K562 (cell line): ENCODE measurements around the gene SDE2. TPM values are rescaled to one million over a fixed set of nuclear protein-coding genes. Genes with fewer than 3 reads are reported as not detected.
A peak's percentile ranks its signal among the peaks of the same experiment; 100 is the strongest.

Experiments used
- CBX1 ChIP-seq: sonication (generic); IDR thresholded peaks from 2 replicates; pipeline ENCODE4 v1.6.1; 2016; ENCODE audit warnings: antibody characterized with exemption, low read depth, mild to moderate bottlenecking
- CXXC5 ChIP-seq: fragments of 250-450 bp; sonication (Bioruptor Pico); IDR thresholded peaks from 2 replicates; pipeline ENCODE4 v1.8.0; 2022; ENCODE audit warnings: inconsistent platforms, mild to moderate bottlenecking, moderate library complexity
- DPF2 ChIP-seq: fragments of 450-650 bp; IDR thresholded peaks from 2 replicates; pipeline ENCODE4 v1.6.1; 2016
- EP400 ChIP-seq: fragments of 450-650 bp; IDR thresholded peaks from 2 replicates; pipeline ENCODE4 v1.6.1; 2017; ENCODE audit warnings: antibody characterized with exemption, mild to moderate bottlenecking, moderate library complexity
- FOXO4 ChIP-seq: fragments of 450-650 bp; formaldehyde crosslinking; IDR thresholded peaks from 2 replicates; pipeline ENCODE4 v1.4.0; 2020; ENCODE audit warnings: mild to moderate bottlenecking, moderate library complexity
- FOXP1 ChIP-seq: sonication (generic); formaldehyde crosslinking; IDR thresholded peaks from 2 replicates; pipeline ENCODE4 v1.8.0; 2022; ENCODE audit warnings: mild to moderate bottlenecking, missing genetic modification reagents
- GATA2 ChIP-seq: sonication (generic); formaldehyde crosslinking; IDR thresholded peaks from 2 replicates; pipeline ENCODE4 v1.4.0; 2020; ENCODE audit warnings: mild to moderate bottlenecking, missing genetic modification reagents
- HDAC3 ChIP-seq: fragments of 450-650 bp; IDR thresholded peaks from 2 replicates; pipeline ENCODE4 v1.6.1; 2018; ENCODE audit warnings: borderline replicate concordance, mild to moderate bottlenecking, moderate library complexity; ENCODE audit not compliant: partially characterized antibody
- ILF3 ChIP-seq: fragments of 450-650 bp; IDR thresholded peaks from 2 replicates; pipeline ENCODE4 v1.6.1; 2018; ENCODE audit warnings: antibody characterized with exemption, mild to moderate bottlenecking, moderate library complexity, borderline replicate concordance
- KLF1 ChIP-seq: fragments of 450-650 bp; IDR thresholded peaks from 2 replicates; pipeline ENCODE4 v1.6.1; 2016; ENCODE audit warnings: missing genetic modification characterization, missing compliant biosample characterization
- MAFK ChIP-seq: IDR thresholded peaks from 2 replicates; pipeline ENCODE4 v1.6.1; 2011; ENCODE audit warnings: low read length, improper control_type of control experiment
- PML ChIP-seq: IDR thresholded peaks from 2 replicates; pipeline ENCODE4 v1.6.1; 2012; ENCODE audit warnings: low read length, inconsistent platforms
- PPARD ChIP-seq: fragments of 250-450 bp; sonication (Bioruptor Pico); IDR thresholded peaks from 2 replicates; pipeline ENCODE4 v1.8.0; 2022; ENCODE audit warnings: inconsistent platforms, mild to moderate bottlenecking, moderate library complexity
- RAD51 ChIP-seq: fragments of 450-650 bp; IDR thresholded peaks from 2 replicates; pipeline ENCODE4 v1.7.1; 2016; ENCODE audit warnings: low read depth, mild to moderate bottlenecking, borderline replicate concordance
- RBBP5 ChIP-seq: fragments of 200-600 bp; sonication (generic); IDR thresholded peaks from 2 replicates; pipeline ENCODE4 v1.6.1; 2012; ENCODE audit warnings: borderline replicate concordance, mild to moderate bottlenecking, low read length, control low read depth, inconsistent platforms; ENCODE audit not compliant: insufficient read depth, poor library complexity, severe bottlenecking
- RBM14 ChIP-seq: fragments of 200-400 bp; formaldehyde crosslinking; IDR thresholded peaks from 2 replicates; pipeline ENCODE4 v1.6.1; 2018; ENCODE audit warnings: low read depth, mild to moderate bottlenecking, low read length, moderate library complexity, borderline replicate concordance; ENCODE audit not compliant: insufficient read depth
- RBM17 ChIP-seq: fragments of 200-400 bp; formaldehyde crosslinking; IDR thresholded peaks from 2 replicates; pipeline ENCODE4 v1.6.1; 2017; ENCODE audit warnings: low read depth, mild to moderate bottlenecking, low read length, borderline replicate concordance
- SP1 ChIP-seq: sonication (generic); formaldehyde crosslinking; IDR thresholded peaks from 2 replicates; pipeline ENCODE4 v1.8.1; 2022; ENCODE audit warnings: mild to moderate bottlenecking, missing genetic modification reagents
- SREBF1 ChIP-seq: fragments of 150-350 bp; IDR thresholded peaks from 2 replicates; pipeline ENCODE4 v1.6.1; 2014; ENCODE audit warnings: antibody characterized with exemption, low read depth, low read length, borderline replicate concordance
- TBL1XR1 ChIP-seq, 2 experiments: IDR thresholded peaks; 2 replicates each; pipeline ENCODE4 v1.6.1; 2012; ENCODE audit warnings: improper control_type of control experiment in 2 of 2, low read length in 2 of 2, mild to moderate bottlenecking in 1 of 2
- U2AF2 ChIP-seq: fragments of 200-400 bp; formaldehyde crosslinking; optimal IDR thresholded peaks from 2 replicates; pipeline ENCODE3; 2017; ENCODE audit warnings: low read depth, mild to moderate bottlenecking, low read length
- ZHX1 ChIP-seq: fragments of 150-350 bp; conservative IDR thresholded peaks from 2 replicates; pipeline ENCODE4 v1.6.1; 2014; ENCODE audit warnings: low read length
- ZNF436 ChIP-seq: fragments of 250-450, 450-650 bp; sonication (Bioruptor Pico); formaldehyde crosslinking; IDR thresholded peaks from 2 replicates; pipeline ENCODE4 v1.7.0; 2020; ENCODE audit warnings: mild to moderate bottlenecking
- ZNF507 ChIP-seq: conservative IDR thresholded peaks from 2 replicates; pipeline ENCODE4 v1.6.1; 2017; ENCODE audit warnings: missing genetic modification characterization, missing compliant biosample characterization
- ZNF717 ChIP-seq: fragments of 250-450 bp; sonication (Bioruptor Pico); IDR thresholded peaks from 2 replicates; pipeline ENCODE4 v1.5.0; 2021
- polyA plus RNA-seq, 8 experiments: library from polyadenylated mRNA; depleted of rRNA in 4 of 8; stranded (reverse) in 5 of 8; unstranded in 3 of 8; fragments of >200 nt; fragmentation: Nextera tagmentation in 2 of 8; fragmentation: Illumina TruSeq in 1 of 8; extraction: Ambion mirVana in 2 of 8; extraction: Trizol in 1 of 8; gene quantifications; 2 replicates each; pipeline versions ENCODE4 v1.2.1 to v1.2.3, GENCODE V29; 2011 to 2014; ENCODE audit warnings: inconsistent platforms in 1 of 8, missing spikeins in 1 of 8
- total RNA-seq, 7 experiments: library from RNA; depleted of rRNA in 6 of 7; stranded (reverse); fragments of >200 nt in 6 of 7; fragmentation: Illumina TruSeq in 2 of 7; extraction: Trizol in 2 of 7; gene quantifications; 2 replicates each; pipeline versions ENCODE4 v1.2.1 to v1.2.3, GENCODE V29; 2011 to 2021; ENCODE audit warnings: low replicate concordance in 1 of 7

SDE2 gene
- total and polyA plus RNA-seq, 9 of the 15 experiments (the other 6 are each of a cell fraction or from before 2014, with no cell fraction given), result 14.3 to 62.3 (median 46.0) TPM

GRCh38 chr1:226002667-226003501 lies 3.7 kb upstream of the SDE2 start (continued):
- no peak for TF ChIP-seq KLF1 (tag)
- TF ChIP-seq CBX1, result no peak; the same call in 1 of the 2 replicates
- TF ChIP-seq EP400, result peak; percentile 44; the same call in 1 of the 2 replicates
- TF ChIP-seq RBBP5, result no peak
- peak; percentile 97 for TF ChIP-seq DPF2
- peak; percentile 83 for TF ChIP-seq MAFK
- no peak for TF ChIP-seq ILF3
- peak; percentile 41 for TF ChIP-seq HDAC3
- TF ChIP-seq FOXP1 (CRISPR knock-in tag), result 0 out of 2 replicates have a peak, but pooled peaks have one; percentile 4
- no peak for TF ChIP-seq PPARD
- TF ChIP-seq ZNF436 (CRISPR knock-in tag), result no peak
- no peak for TF ChIP-seq U2AF2
- peak; percentile 74; the same call in 1 of the 2 replicates for TF ChIP-seq ZHX1
- peak in 1 of 2 experiments; percentile 71; a peak in 2 of 4 replicates for TF ChIP-seq TBL1XR1 (IDR thresholded peaks at IDR 0.05; ENCODE audit: low read length in 2 of 2)
- no peak for TF ChIP-seq RBM17
- peak; percentile 73; the same call in 1 of the 2 replicates for TF ChIP-seq PML
- TF ChIP-seq ZNF717, result no peak
- TF ChIP-seq CXXC5 (CRISPR knock-in tag), result peak; percentile 60; the same call in 1 of the 2 replicates
- peak; percentile 81 for TF ChIP-seq GATA2 (CRISPR knock-in tag)
- no peak for TF ChIP-seq FOXO4 (CRISPR knock-in tag)
- no peak for TF ChIP-seq RBM14
- TF ChIP-seq RAD51, result no peak
- TF ChIP-seq SREBF1, result no peak
- TF ChIP-seq ZNF507 (tag), result no peak
- peak; percentile 75 for TF ChIP-seq SP1
